OCI-LY7 (cell line): ENCODE measurements around the gene DNAH17. TPM values are rescaled to one million over a fixed set of nuclear protein-coding genes. Genes with fewer than 3 reads are reported as not detected.

ENCODE experiments used
- BruUV-seq: library from RNA; stranded (reverse); fragments of 400-500 nt; replicated peaks from 2 replicates; lab custom pipeline; 2021; lab: Mats Ljungman, UMichigan
- CTCF ChIA-PET: fragments of 300-600 bp; sonication (Branson Sonifier 250); formaldehyde crosslinking; loops from one replicate; lab custom pipeline; 2022; ENCODE audit warnings: antibody characterized with exemption; ENCODE audit not compliant: unreplicated experiment; lab: Charles Lee
- POLR2A ChIA-PET: fragments of 300-600 bp; sonication (Branson Sonifier 250); formaldehyde crosslinking; loops from one replicate; lab custom pipeline; 2022; ENCODE audit warnings: antibody characterized with exemption; lab: Charles Lee
- DNase-seq: peaks from one replicate; pipeline ENCODE4 v3.0.0-alpha.2; 2015; ENCODE audit warnings: low spot score
- H2AFZ ChIP-seq: fragments of 200-600 bp; sonication (generic), shearing (Covaris generic); 2 replicates; pipeline ENCODE4 v1.6.1; 2014; ENCODE audit warnings: mild to moderate bottlenecking, antibody characterized with exemption, low read length, moderate library complexity
- H3K27ac ChIP-seq: fragments of 200-600 bp; sonication (generic); 2 replicates; pipeline ENCODE4 v1.5.1; 2014; ENCODE audit warnings: mixed run types, low read depth, mild to moderate bottlenecking, moderate library complexity, low read length, inconsistent platforms; ENCODE audit not compliant: poor library complexity, severe bottlenecking
- H3K36me3 ChIP-seq: fragments of 200-600 bp; sonication (generic); 2 replicates; pipeline ENCODE4 v1.6.1; 2014; ENCODE audit warnings: mild to moderate bottlenecking, antibody characterized with exemption, low read length, moderate library complexity, mixed read lengths; ENCODE audit not compliant: insufficient read depth
- H3K4me1 ChIP-seq: fragments of 200-600 bp; sonication (generic); 2 replicates; pipeline ENCODE4 v1.5.1; 2014; ENCODE audit warnings: mild to moderate bottlenecking, low read length; ENCODE audit not compliant: insufficient read depth, poor library complexity, severe bottlenecking
- H3K4me2 ChIP-seq: fragments of 200-600 bp; sonication (generic); 2 replicates; pipeline ENCODE4 v1.6.1; 2014; ENCODE audit warnings: mild to moderate bottlenecking, low read length
- H3K4me3 ChIP-seq: fragments of 200-600 bp; sonication (generic); 2 replicates; pipeline ENCODE4 v1.5.1; 2014; ENCODE audit warnings: mild to moderate bottlenecking, low read depth, low read length; ENCODE audit not compliant: poor library complexity, severe bottlenecking
- H3K79me2 ChIP-seq: fragments of 200-600 bp; sonication (generic); 2 replicates; pipeline ENCODE4 v1.6.1; 2016; ENCODE audit warnings: low read depth, mild to moderate bottlenecking, low read length, moderate library complexity, mixed read lengths; ENCODE audit not compliant: insufficient read depth
- H3K9me2 ChIP-seq: fragments of 200-600 bp; sonication (generic); 2 replicates; pipeline ENCODE4 v1.6.1; 2016; ENCODE audit warnings: mild to moderate bottlenecking, low read length, mixed read lengths; ENCODE audit not compliant: insufficient read depth
- H3K9me3 ChIP-seq: fragments of 200-600 bp; sonication (generic); 2 replicates; pipeline ENCODE4 v1.6.1; 2014; ENCODE audit warnings: mild to moderate bottlenecking, mixed run types, low read length, mixed read lengths
- H4K20me1 ChIP-seq: fragments of 200-600 bp; sonication (generic); 2 replicates; pipeline ENCODE4 v1.6.1; 2014; ENCODE audit warnings: mild to moderate bottlenecking, antibody characterized with exemption, low read length, moderate library complexity, mixed read lengths; ENCODE audit not compliant: insufficient read depth
- CTCF ChIP-seq: fragments of 200-600 bp; sonication (generic); conservative IDR thresholded peaks from 2 replicates; pipeline ENCODE4 v1.5.1; 2014; ENCODE audit warnings: mild to moderate bottlenecking, antibody characterized with exemption, low read length, moderate library complexity, mixed read lengths
- EZH2phosphoT487 ChIP-seq: fragments of 200-600 bp; sonication (generic); IDR thresholded peaks from 2 replicates; pipeline ENCODE4 v1.6.1; 2018; ENCODE audit warnings: low read depth, borderline replicate concordance, mild to moderate bottlenecking, mixed run types, antibody characterized with exemption, low read length, moderate library complexity, mixed read lengths
- intact Hi-C: fragments of 100-400 bp; cut with micrococcal nuclease; formaldehyde crosslinking; loops from one replicate; pipeline ENCODE4 v1.10.0; 2022; ENCODE audit not compliant: unreplicated experiment
- total RNA-seq, 2 experiments: library from RNA; depleted of rRNA in 1 of 2; stranded (reverse); fragments of >200 nt in 1 of 2; shearing (Covaris generic) in 1 of 2; gene quantifications; 2 replicates each; pipeline ENCODE4 v1.2.3, GENCODE V29; 2014 to 2022

DNAH17 gene
- total RNA-seq, 2 experiments from 2014 or later = 0.89 to 1.1 TPM

- ChIA-PET POLR2A (no interaction called here), CTCF (no interaction called here)
- H3K79me2 ChIP-seq = no peaks in the 10 kb centered on the region
- H2AFZ ChIP-seq = no peak overlapping the region
- no TSS peak for BruUV-seq
- TF ChIP-seq EZH2phosphoT487 (no peak), CTCF (no peak)
- H3K4me3 ChIP-seq = no peak overlapping the region
- H3K9me2 ChIP-seq = no peaks in the 10 kb centered on the region
- intact Hi-C loops = no loop called here
- no peak overlapping the region for H3K27ac ChIP-seq
- no peaks in the 10 kb centered on the region for H3K36me3 ChIP-seq
- DNase-seq = no peak
- H3K9me3 ChIP-seq = no peaks in the 10 kb centered on the region
- no peak overlapping the region for H3K4me2 ChIP-seq
- no peaks in the 10 kb centered on the region for H3K4me1 ChIP-seq
- H4K20me1 ChIP-seq = no peaks in the 10 kb centered on the region
Observed at GRCh38 chr17:78444392-78444791, 132.8 kb downstream of the DNAH17 start.

- no TSS peak for BruUV-seq
- H3K27ac ChIP-seq = no peak overlapping the region
- no peaks in the 10 kb centered on the region for H3K9me3 ChIP-seq
- no peaks in the 10 kb centered on the region for H4K20me1 ChIP-seq
- no peak overlapping the region for H2AFZ ChIP-seq
- no peak for TF ChIP-seq EZH2phosphoT487
- TF ChIP-seq CTCF = no peak
- H3K36me3 ChIP-seq = no peaks in the 10 kb centered on the region
- POLR2A ChIA-PET = no interaction called here
- no peak overlapping the region for H3K4me2 ChIP-seq
- DNase-seq = no peak
- H3K4me1 ChIP-seq = no peaks in the 10 kb centered on the region
- no peak overlapping the region for H3K4me3 ChIP-seq
- no peaks in the 10 kb centered on the region for H3K9me2 ChIP-seq
- CTCF ChIA-PET = no interaction called here
- no peaks in the 10 kb centered on the region for H3K79me2 ChIP-seq
- intact Hi-C loops = no loop called here
Observed at GRCh38 chr17:78442648-78443218, 134.5 kb downstream of the DNAH17 start.

- CTCF ChIA-PET = no interaction called here
- no TSS peak for BruUV-seq
- Histone ChIP-seq H4K20me1 (no peaks in the 10 kb centered on the region), H3K4me1 (no peaks in the 10 kb centered on the region), H3K4me3 (no peak overlapping the region), H3K9me3 (no peaks in the 10 kb centered on the region), H3K36me3 (no peaks in the 10 kb centered on the region), H3K79me2 (no peaks in the 10 kb centered on the region), H3K27ac (no peak overlapping the region), H2AFZ (no peak overlapping the region), H3K4me2 (no peak overlapping the region), H3K9me2 (no peaks in the 10 kb centered on the region)
- intact Hi-C loops = no loop called here
- TF ChIP-seq CTCF (no peak), EZH2phosphoT487 (no peak)
- no peak for DNase-seq
- POLR2A ChIA-PET = no interaction called here
Observed at GRCh38 chr17:78441271-78441971, 135.8 kb downstream of the DNAH17 start.
